ENCODE data around the gene CDK17. TPM values are rescaled to one million over a fixed set of nuclear protein-coding genes. Genes with fewer than 3 reads are reported as not detected.

The CDK17 gene
- total and polyA plus RNA-seq, 2 of the 8 experiments (the other 6 are each of a cell fraction or from before 2014, with no cell fraction given): 5.8 to 20.0 TPM

DNA sequence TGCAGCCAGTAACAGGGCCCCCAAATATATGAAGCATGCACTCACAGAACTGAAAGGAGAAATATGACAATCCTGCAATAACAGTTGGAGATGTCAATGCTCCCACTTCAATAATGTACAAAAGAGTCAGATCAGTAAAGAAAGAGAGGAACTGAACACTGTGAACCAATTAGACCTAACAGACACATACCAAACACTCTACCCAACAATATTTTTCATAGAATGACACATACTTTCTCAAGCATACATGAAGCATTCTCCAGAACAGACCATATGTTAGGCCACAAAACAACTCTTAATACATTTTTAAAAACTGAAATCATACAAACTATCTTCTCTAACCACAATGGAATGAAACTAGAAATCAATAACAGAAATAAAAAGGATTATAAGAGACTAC, 125.9 kb downstream of the CDK17 start:
- no peak overlapping the region for H3K56ac ChIP-seq (replicated peaks; ENCODE audit: insufficient read length, low read depth, low read length)
- no peak overlapping the region for H3K4ac ChIP-seq (replicated peaks; ENCODE audit: insufficient read length, low read depth, low read length)
- H3K27ac ChIP-seq (ENCODE audit: low read depth, low read length): no peak overlapping the region
- POLR2A ChIA-PET (ENCODE audit: partially characterized antibody): no interaction called here
- no peak overlapping the region for H3K14ac ChIP-seq (ENCODE audit: insufficient read length)
- H2BK15ac ChIP-seq (ENCODE audit: low read length): no peak overlapping the region
- no peak overlapping the region for H4K91ac ChIP-seq (replicated peaks; ENCODE audit: insufficient read length, low read length)
- CTCF ChIA-PET (ENCODE audit: partially characterized antibody): no interaction called here
- H3K27me3 ChIP-seq (replicated peaks in 1 of 4; ENCODE audit: control insufficient read depth in 3 of 4, extremely low read depth in 1 of 4, insufficient read depth in 3 of 4, low read length in 3 of 4): no peaks in the 10 kb centered on the region
- no peaks in the 10 kb centered on the region for H3K9me3 ChIP-seq (ENCODE audit: insufficient read depth in 2 of 2, low read depth in 1 of 2, low read length in 1 of 2)
- peaks cover 0 to 8% (median 0%) of the 10 kb centered on the region in 4 experiments; a peak in 1 of 8 replicates for H3K36me3 ChIP-seq (ENCODE audit: control insufficient read depth in 2 of 4, insufficient read depth in 4 of 4, low read length in 3 of 4)
- H4K5ac ChIP-seq (ENCODE audit: insufficient read length, low read depth, low read length): no peak overlapping the region
- DNase-seq (ENCODE audit: low read depth in 1 of 2, low spot score in 2 of 2) (no peak), FAIRE-seq (no peak)
- H2BK120ac ChIP-seq (replicated peaks; ENCODE audit: low read depth, low read length): no peak overlapping the region
- H3K79me2 ChIP-seq (ENCODE audit: control insufficient read depth in 1 of 2, insufficient read depth in 2 of 2, low read length in 2 of 2): no peaks in the 10 kb centered on the region
- H2AFZ ChIP-seq (ENCODE audit: low read length): no peak overlapping the region
- H3K4me1 ChIP-seq (replicated peaks in 1 of 4; ENCODE audit: control insufficient read depth in 3 of 4, insufficient read depth in 4 of 4, low read length in 3 of 4): no peaks in the 10 kb centered on the region
- H3K23me2 ChIP-seq (ENCODE audit: low read depth, low read length): no peaks in the 10 kb centered on the region; the same call in 1 of the 2 replicates
- H3K9ac ChIP-seq (replicated peaks in 1 of 4; ENCODE audit: extremely low read depth in 1 of 4, low read depth in 3 of 4, low read length in 3 of 4): no peak overlapping the region
- H2BK20ac ChIP-seq (ENCODE audit: low read length): no peak overlapping the region
- H2BK12ac ChIP-seq (ENCODE audit: low read depth, low read length): no peak overlapping the region
- H3K23ac ChIP-seq (ENCODE audit: insufficient read length): no peak overlapping the region
- H3K4me2 ChIP-seq (ENCODE audit: insufficient read depth in 1 of 2, low read depth in 2 of 2, low read length in 2 of 2): no peak overlapping the region
- H2AK5ac ChIP-seq (ENCODE audit: low read depth, low read length): no peak overlapping the region
- no peak overlapping the region for H2BK5ac ChIP-seq (ENCODE audit: low read depth, low read length)
- H4K8ac ChIP-seq (ENCODE audit: extremely low read depth, insufficient read depth, low read length): no peak overlapping the region
- no peaks in the 10 kb centered on the region for H3K79me1 ChIP-seq (ENCODE audit: low read depth, low read length)
- H3K4me3 ChIP-seq (ENCODE audit: extremely low read depth in 1 of 4, insufficient read depth in 2 of 4, low read depth in 3 of 4, low read length in 4 of 4): no peak overlapping the region
- no peaks in the 10 kb centered on the region for H4K20me1 ChIP-seq (replicated peaks in 1 of 2; ENCODE audit: control insufficient read depth in 1 of 2, insufficient read depth in 2 of 2, low read length in 2 of 2)
- H3K18ac ChIP-seq (ENCODE audit: extremely low read depth, low read length): no peak overlapping the region
- no peak for TF ChIP-seq CREB1 (IDR thresholded peaks at IDR 0.05)
- TF ChIP-seq SIN3A (conservative IDR thresholded peaks at IDR 0.05 in 1 of 2, IDR thresholded peaks at IDR 0.05 in 1 of 2; ENCODE audit: low read depth in 1 of 2, low read length in 2 of 2): no peak
- TF ChIP-seq SP1 (IDR thresholded peaks at IDR 0.05; ENCODE audit: low read depth, low read length): no peak
- no peak for TF ChIP-seq KDM1A (IDR thresholded peaks at IDR 0.05; ENCODE audit: borderline replicate concordance, low read length)
